D721Med (cell line): ENCODE results near the gene NKX3-2.

Experiments used
- DNase-seq: peaks from one replicate; pipeline ENCODE4 v3.0.0; 2011; ENCODE audit warnings: low spot score; ENCODE audit not compliant: insufficient read length
- FAIRE-seq: peaks from 2 replicates; lab custom pipeline; 2011; peaks lifted over from hg19 to GRCh38; lab: Jason Lieb, UNC
- TF ChIP-seq, protein P1 (sequence below): IDR thresholded peaks from 2 replicates; pipeline ENCODE4 v1.5.1; 2012; ENCODE audit warnings: mild to moderate bottlenecking, control low read depth; ENCODE audit not compliant: insufficient read depth; ENCODE audit errors: missing control alignments

Gene NKX3-2

DNA sequence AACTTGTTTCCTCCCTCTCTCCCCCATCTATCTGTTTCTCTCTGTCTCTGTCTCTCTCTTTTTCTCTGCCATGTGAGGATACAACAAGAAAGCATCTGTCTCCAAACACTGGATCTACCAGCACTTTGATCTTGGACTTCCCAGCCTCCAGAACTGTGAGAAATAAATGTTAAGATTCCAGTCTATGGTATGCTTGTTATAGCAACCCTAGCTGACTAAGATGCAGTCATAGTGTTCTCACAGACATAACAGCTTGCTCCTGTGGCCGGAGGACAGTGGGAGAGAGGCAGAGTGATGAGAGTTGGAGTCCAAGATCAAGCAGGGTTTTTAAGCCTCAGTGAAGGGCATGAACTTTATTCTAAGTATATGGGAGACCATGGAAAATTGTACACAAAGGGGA, 8.8 kb upstream of the NKX3-2 start:
- no peak for FAIRE-seq
- TF ChIP-seq, protein P1, sequence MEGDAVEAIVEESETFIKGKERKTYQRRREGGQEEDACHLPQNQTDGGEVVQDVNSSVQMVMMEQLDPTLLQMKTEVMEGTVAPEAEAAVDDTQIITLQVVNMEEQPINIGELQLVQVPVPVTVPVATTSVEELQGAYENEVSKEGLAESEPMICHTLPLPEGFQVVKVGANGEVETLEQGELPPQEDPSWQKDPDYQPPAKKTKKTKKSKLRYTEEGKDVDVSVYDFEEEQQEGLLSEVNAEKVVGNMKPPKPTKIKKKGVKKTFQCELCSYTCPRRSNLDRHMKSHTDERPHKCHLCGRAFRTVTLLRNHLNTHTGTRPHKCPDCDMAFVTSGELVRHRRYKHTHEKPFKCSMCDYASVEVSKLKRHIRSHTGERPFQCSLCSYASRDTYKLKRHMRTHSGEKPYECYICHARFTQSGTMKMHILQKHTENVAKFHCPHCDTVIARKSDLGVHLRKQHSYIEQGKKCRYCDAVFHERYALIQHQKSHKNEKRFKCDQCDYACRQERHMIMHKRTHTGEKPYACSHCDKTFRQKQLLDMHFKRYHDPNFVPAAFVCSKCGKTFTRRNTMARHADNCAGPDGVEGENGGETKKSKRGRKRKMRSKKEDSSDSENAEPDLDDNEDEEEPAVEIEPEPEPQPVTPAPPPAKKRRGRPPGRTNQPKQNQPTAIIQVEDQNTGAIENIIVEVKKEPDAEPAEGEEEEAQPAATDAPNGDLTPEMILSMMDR, result no peak
- no peak for DNase-seq

DNA sequence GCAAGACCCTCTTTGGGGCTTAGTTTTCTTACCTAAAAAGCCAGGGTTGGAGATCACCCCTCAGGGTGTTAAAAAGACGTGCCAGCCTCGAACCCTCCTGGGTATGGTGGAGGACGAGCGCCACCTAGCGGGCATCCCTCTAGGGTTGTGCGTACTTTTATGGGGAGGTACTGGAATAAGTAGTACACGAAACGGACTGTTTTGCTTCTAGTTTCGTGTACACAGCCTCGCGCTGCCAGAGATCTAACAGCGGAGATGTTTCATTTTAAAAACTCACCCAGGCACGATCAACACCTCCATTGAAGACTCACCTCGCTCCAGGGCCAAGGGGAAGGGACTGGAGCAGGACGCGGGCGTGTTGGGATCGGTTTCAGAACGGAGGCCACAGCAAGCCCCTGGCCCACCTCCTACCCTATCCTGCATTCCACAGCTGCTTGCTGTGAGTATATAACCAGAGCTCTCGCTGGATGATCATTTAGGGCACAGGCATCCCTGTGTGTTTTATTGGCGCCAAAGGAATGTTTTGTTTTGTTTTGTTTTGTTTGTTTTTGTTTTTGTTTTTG, 4.8 kb upstream of the NKX3-2 start:
- TF ChIP-seq, protein P1, result peak; percentile 86
- no peak for FAIRE-seq

DNA sequence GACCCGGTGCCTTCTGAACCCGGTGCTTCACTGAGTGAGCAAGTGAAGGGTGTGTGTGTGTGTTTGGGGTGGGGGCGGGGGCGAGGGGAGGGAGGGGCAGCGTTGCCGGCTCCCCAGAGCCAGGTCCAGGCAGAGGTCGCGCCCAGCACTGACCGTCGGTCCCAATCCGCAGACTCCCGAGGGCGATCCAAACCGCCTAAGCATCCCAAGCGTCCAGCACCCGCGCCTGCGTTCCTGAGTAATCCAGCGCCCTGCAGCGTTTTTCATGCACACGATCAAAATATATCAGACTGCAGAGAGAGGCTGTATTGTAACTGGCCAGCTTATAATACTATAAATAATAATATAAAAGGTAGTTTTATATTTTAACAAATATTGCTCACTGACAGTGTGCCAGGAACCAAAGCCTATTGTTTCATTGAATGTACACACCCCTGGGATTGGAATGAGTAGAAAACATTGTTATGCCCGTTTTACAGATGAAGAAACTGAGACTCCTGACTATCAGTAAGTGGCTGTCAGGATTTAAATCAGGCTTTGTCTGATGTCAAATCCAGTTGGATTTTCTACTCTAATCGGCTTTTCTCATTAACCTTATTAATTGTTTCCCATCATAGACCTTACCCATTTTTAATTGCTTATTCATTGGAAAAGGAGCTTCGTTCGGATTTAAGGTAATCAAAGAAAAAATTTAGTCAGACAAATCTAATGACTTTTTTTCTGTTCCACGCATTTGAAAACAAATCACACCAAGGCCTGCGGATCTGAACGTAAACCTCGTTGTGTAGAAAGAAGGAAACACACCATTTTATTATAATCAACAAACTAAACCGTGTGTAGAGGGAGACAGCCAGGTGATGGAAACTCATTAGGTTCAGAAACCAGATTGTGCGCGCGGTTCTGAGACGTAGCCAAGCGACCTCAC, 4.0 kb upstream of the NKX3-2 start:
- TF ChIP-seq, protein P1, result no peak
- FAIRE-seq (peak; percentile 16), DNase-seq (no peak)

More for the DNA sequence above, 4.8 kb upstream of the NKX3-2 start:
- DNase-seq, result no peak

DNA sequence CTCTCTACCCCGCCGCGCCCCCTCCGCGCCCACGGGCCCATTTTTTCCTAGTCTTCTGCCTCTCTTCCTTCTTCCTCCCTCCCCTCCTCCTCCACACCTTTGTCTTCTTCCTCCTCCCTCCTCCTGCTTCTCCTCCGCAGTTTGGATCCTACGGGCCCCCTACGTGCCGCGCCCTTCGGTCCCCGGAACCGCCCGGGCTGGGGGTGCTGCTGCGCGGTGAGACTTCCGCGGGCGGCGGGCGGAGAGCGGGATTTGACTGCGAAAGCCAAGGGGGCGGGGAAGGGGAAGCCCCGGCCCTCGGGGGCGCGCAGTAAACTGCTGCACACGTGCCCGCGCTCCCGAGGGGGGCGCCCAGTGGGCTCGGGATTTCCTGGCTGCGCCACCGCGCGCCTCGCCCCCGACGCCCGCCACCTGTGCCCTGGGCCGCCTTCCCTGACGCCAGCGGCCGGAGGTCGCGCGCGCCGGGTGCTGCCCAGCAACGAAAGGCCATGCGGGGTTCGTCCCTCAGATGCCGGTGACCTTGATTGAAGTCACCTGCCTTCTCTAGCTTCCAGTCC, 3.3 kb upstream of the NKX3-2 start:
- FAIRE-seq (no peak), DNase-seq (no peak)
- TF ChIP-seq, protein P1, result no peak

DNA sequence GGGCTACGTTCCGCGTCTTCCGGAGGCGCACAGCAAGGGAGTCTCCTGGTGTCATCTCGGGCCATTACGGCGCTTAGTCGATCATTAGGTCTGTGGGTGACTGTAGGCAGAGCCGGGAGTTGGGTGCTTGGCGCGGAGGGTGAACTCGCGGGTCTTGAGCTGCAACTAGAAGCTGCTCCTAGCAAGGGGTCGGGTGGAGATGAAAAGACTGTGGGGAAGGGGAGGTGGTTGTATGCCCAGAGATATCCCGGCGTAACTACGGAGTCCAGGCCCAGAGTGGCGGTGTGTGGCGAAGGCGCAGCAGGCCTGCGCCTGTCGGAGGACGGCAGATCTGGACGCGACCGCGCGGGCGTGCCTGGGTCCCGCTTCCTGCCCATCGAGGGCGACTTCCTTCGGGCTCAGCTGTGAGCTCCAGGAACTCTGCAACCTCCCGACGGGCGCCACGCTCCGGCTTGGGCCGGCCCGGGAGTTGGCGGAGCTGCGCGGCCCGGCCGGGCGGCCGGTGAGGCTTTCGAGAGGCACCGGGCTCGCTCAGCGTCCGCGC, 2.7 kb upstream of the NKX3-2 start:
- no peak for FAIRE-seq
- DNase-seq, result no peak
- TF ChIP-seq, protein P1, result no peak

DNA sequence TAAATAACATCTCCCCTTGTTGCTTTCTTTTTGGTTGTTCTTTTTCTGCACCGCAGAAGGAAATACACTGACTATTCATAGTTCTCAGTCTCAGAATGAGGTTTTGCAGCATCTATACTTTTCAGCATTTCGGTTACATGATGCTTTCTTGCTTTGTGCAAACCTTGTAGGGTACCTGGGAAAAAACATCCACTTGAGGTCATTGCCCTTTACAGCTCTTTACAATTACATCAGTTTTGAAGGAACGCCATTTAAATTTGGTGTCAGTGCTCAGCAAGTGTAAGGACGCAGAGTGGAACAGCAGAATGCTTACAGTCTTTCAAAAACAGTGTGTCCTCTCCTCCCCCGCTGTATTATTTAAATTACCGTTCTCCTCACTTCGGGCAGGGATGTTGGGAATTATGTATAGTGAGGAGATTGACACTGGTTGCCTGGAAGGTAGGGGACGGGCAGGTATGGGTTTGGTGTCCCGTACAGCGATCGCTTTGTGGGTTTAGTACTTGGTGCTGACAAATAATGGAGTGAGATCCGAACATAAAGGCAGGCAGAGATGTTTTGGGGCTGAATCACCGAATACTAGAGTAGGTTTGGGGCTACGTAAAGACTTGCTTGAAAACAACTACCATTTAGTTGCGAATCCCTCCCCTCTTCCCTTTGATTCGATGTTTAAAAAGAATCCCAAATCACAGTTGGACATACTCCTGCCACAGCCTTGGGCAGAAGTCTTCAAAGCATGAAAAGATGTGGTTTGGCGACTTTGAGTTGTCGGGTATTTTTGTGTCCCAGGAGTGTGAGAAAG, 2.0 kb upstream of the NKX3-2 start:
- no peak for DNase-seq
- no peak for FAIRE-seq
- TF ChIP-seq, protein P1, result no peak
